Endothelial cell of umbilical vein (primary cell): Measurements from ENCODE around the gene NF1.

Experiments used
- CTCF ChIP-seq, 2 donors: IDR thresholded peaks; 1 replicate in 1 of 2; 2 replicates in 1 of 2; pipeline ENCODE4 v1.5.1; 2011; ENCODE audit warnings: low read length in 2 of 2, mild to moderate bottlenecking in 2 of 2, moderate library complexity in 2 of 2, control low read depth in 1 of 2, inconsistent platforms in 1 of 2, low read depth in 1 of 2; ENCODE audit not compliant: insufficient read depth in 1 of 2; ENCODE audit errors: extremely low read depth in 1 of 2
- EZH2 ChIP-seq: IDR thresholded peaks from 2 replicates; pipeline ENCODE4 v1.6.1; 2012; ENCODE audit warnings: borderline replicate concordance, low read depth, mild to moderate bottlenecking, moderate library complexity, low read length, inconsistent platforms; ENCODE audit not compliant: severe bottlenecking
- FOS ChIP-seq: IDR thresholded peaks from 2 replicates; pipeline ENCODE4 v1.6.1; 2011; ENCODE audit warnings: mild to moderate bottlenecking, low read length, moderate library complexity, borderline replicate concordance; ENCODE audit not compliant: insufficient read depth
- GATA2 ChIP-seq: IDR thresholded peaks from 2 replicates; pipeline ENCODE4 v1.7.0; 2011; ENCODE audit warnings: low read depth, mild to moderate bottlenecking, moderate library complexity, mixed read lengths, low read length; ENCODE audit not compliant: insufficient read length, insufficient read depth
- JUN ChIP-seq: IDR thresholded peaks from 2 replicates; pipeline ENCODE4 v1.6.1; 2011; ENCODE audit warnings: borderline replicate concordance, low read depth; ENCODE audit not compliant: insufficient read length, insufficient read depth
- MAX ChIP-seq: IDR thresholded peaks from 2 replicates; pipeline ENCODE4 v1.6.1; 2011; ENCODE audit not compliant: insufficient read depth, insufficient read length
- POLR2A ChIP-seq: IDR thresholded peaks from 2 replicates; pipeline ENCODE4 v1.6.1; 2012; ENCODE audit warnings: low read depth, mild to moderate bottlenecking, control low read depth, low read length
- POLR2AphosphoS5 ChIP-seq: IDR thresholded peaks from 2 replicates; pipeline ENCODE4 v1.6.1; 2012; ENCODE audit warnings: low read depth, mild to moderate bottlenecking, control low read depth, low read length, moderate library complexity; ENCODE audit not compliant: insufficient read depth

GRCh38 chr17:31309556-31309955 is 214.8 kb downstream of the NF1 start:
- no peak for TF ChIP-seq MAX
- no peak for TF ChIP-seq POLR2AphosphoS5
- no peak for TF ChIP-seq CTCF (IDR thresholded peaks at IDR 0.05; ENCODE audit: extremely low read depth in 1 of 2, insufficient read depth in 1 of 2, low read depth in 1 of 2, low read length in 2 of 2)
- TF ChIP-seq FOS = no peak
- no peak for TF ChIP-seq POLR2A
- TF ChIP-seq JUN = no peak
- no peak for TF ChIP-seq GATA2
- TF ChIP-seq EZH2 = no peak
